Stimulated activated CD4-positive, alpha-beta T cell treated with anti-CD3 and anti-CD28 coated beads, Interleukin-1b, Interleukin-23, amount 100 ng/mL, for 48 hours (primary cell): ENCODE results near the gene PFKP.
"Not testable (repeated sequence)": the region's sequence is repeated elsewhere in the genome, so short reads cannot be mapped to it uniquely, and the experiment has no call there.

Source experiments
- DNase-seq: peaks from one replicate; pipeline ENCODE4 v3.0.0-alpha.2; 2020

The PFKP gene

GRCh38 chr10:3100856-3101640, 33.7 kb downstream of the PFKP start:
- no peak for DNase-seq

- DNase-seq: no peak
Observed at GRCh38 chr10:3102720-3103427, 35.5 kb downstream of the PFKP start.

- DNase-seq: no peak
Observed at GRCh38 chr10:3103646-3104045, 36.3 kb downstream of the PFKP start.

- DNase-seq: no peak
Observed at GRCh38 chr10:3104251-3104918, 37.0 kb downstream of the PFKP start.

GRCh38 chr10:3105166-3105565, 37.8 kb downstream of the PFKP start:
- DNase-seq: no peak

GRCh38 chr10:3105905-3106304, 38.6 kb downstream of the PFKP start:
- DNase-seq: no peak

GRCh38 chr10:3106328-3106727, 39.0 kb downstream of the PFKP start:
- DNase-seq: not testable (repeated sequence)

GRCh38 chr10:3106928-3107425, 39.6 kb downstream of the PFKP start:
- no peak for DNase-seq

GRCh38 chr10:3107426-3107961, 40.1 kb downstream of the PFKP start:
- no peak for DNase-seq

- DNase-seq: no peak
Observed at GRCh38 chr10:3108033-3108432, 40.7 kb downstream of the PFKP start.

- DNase-seq: no peak
Observed at GRCh38 chr10:3108575-3109105, 41.3 kb downstream of the PFKP start.

- DNase-seq: no peak
Observed at GRCh38 chr10:3109196-3109595, 41.8 kb downstream of the PFKP start.

- DNase-seq: no peak
Observed at GRCh38 chr10:3109633-3110032, 42.3 kb downstream of the PFKP start.

- no peak for DNase-seq
Observed at GRCh38 chr10:3110782-3111620, 43.7 kb downstream of the PFKP start.

- DNase-seq: no peak
Observed at GRCh38 chr10:3111621-3112163, 44.3 kb downstream of the PFKP start.

- no peak for DNase-seq
Observed at GRCh38 chr10:3113343-3113720, 46.0 kb downstream of the PFKP start.

- DNase-seq: no peak
Observed at GRCh38 chr10:3115685-3116084, 48.3 kb downstream of the PFKP start.

GRCh38 chr10:3116508-3117100, 49.3 kb downstream of the PFKP start:
- no peak for DNase-seq

GRCh38 chr10:3117486-3117885, 50.1 kb downstream of the PFKP start:
- DNase-seq: no peak

GRCh38 chr10:3118641-3119091, 51.3 kb downstream of the PFKP start:
- DNase-seq: no peak

GRCh38 chr10:3119796-3120459, 52.6 kb downstream of the PFKP start:
- no peak for DNase-seq
